Measurements from ENCODE around the gene CPEB4. TPM values are rescaled to one million over a fixed set of nuclear protein-coding genes. Genes with fewer than 3 reads are reported as not detected.

The CPEB4 gene
- total and polyA plus RNA-seq, 9 of the 15 experiments (the other 6 are each of a cell fraction or from before 2014, with no cell fraction given): 7.4 to 21.3 (median 12.4) TPM

GRCh38 chr5:173866858-173867679 lies 21.1 kb upstream of the CPEB4 start (continued):
- TF ChIP-seq ETV6 (IDR thresholded peaks at IDR 0.05; ENCODE audit: borderline replicate concordance in 1 of 2, low read depth in 2 of 2, low read length in 1 of 2) (no peak), ETV6 (CRISPR knock-in tag; IDR thresholded peaks at IDR 0.05; ENCODE audit: borderline replicate concordance) (no peak), HMG20B (CRISPR knock-in tag; IDR thresholded peaks at IDR 0.05) (no peak), HDGF (IDR thresholded peaks at IDR 0.05) (no peak), ZNF830 (CRISPR knock-in tag; IDR thresholded peaks at IDR 0.05) (no peak), ZNF140 (CRISPR knock-in tag; IDR thresholded peaks at IDR 0.05) (no peak), NBN (IDR thresholded peaks at IDR 0.05; ENCODE audit: low read depth) (no peak), POLR2A (conservative IDR thresholded peaks at IDR 0.05) (peak; percentile 87), ZNF311 (CRISPR knock-in tag; IDR thresholded peaks at IDR 0.05) (no peak), HEY1 (CRISPR knock-in tag; IDR thresholded peaks at IDR 0.05; ENCODE audit: borderline replicate concordance) (no peak), JUND (IDR thresholded peaks at IDR 0.05; ENCODE audit: borderline replicate concordance, low read depth, low read length) (no peak), JUND (tag; IDR thresholded peaks at IDR 0.05; ENCODE audit: borderline replicate concordance, low read depth, low read length) (peak; percentile 26; the same call in 1 of the 3 replicates), FOSL1 (tag; conservative IDR thresholded peaks at IDR 0.05) (no peak; the same call in 1 of the 2 replicates), ZNF695 (CRISPR knock-in tag; IDR thresholded peaks at IDR 0.05) (no peak), TCF15 (CRISPR knock-in tag; IDR thresholded peaks at IDR 0.05) (no peak), EHMT2 (IDR thresholded peaks at IDR 0.05) (no peak), ZNF436 (CRISPR knock-in tag; IDR thresholded peaks at IDR 0.05) (no peak), NR4A1 (CRISPR knock-in tag; IDR thresholded peaks at IDR 0.05) (no peak), NR4A1 (tag; IDR thresholded peaks at IDR 0.05) (no peak), TCFL5 (CRISPR knock-in tag; conservative IDR thresholded peaks at IDR 0.05) (no peak), HNRNPUL1 (IDR thresholded peaks at IDR 0.05; ENCODE audit: low read length) (no peak), HMG20A (CRISPR knock-in tag; conservative IDR thresholded peaks at IDR 0.05) (no peak), L3MBTL2 (IDR thresholded peaks at IDR 0.05) (peak; percentile 82), CHD2 (IDR thresholded peaks at IDR 0.05; ENCODE audit: low read depth, low read length) (no peak), SMAD3 (CRISPR knock-in tag; conservative IDR thresholded peaks at IDR 0.05) (no peak)
- TF ChIP-seq, protein P1, sequence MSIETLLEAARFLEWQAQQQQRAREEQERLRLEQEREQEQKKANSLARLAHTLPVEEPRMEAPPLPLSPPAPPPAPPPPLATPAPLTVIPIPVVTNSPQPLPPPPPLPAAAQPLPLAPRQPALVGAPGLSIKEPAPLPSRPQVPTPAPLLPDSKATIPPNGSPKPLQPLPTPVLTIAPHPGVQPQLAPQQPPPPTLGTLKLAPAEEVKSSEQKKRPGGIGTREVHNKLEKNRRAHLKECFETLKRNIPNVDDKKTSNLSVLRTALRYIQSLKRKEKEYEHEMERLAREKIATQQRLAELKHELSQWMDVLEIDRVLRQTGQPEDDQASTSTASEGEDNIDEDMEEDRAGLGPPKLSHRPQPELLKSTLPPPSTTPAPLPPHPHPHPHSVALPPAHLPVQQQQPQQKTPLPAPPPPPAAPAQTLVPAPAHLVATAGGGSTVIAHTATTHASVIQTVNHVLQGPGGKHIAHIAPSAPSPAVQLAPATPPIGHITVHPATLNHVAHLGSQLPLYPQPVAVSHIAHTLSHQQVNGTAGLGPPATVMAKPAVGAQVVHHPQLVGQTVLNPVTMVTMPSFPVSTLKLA (conservative IDR thresholded peaks at IDR 0.05): peak in 1 of 2 experiments; percentile 9; a peak in 1 of 4 replicates
- TF ChIP-seq, protein P2, sequence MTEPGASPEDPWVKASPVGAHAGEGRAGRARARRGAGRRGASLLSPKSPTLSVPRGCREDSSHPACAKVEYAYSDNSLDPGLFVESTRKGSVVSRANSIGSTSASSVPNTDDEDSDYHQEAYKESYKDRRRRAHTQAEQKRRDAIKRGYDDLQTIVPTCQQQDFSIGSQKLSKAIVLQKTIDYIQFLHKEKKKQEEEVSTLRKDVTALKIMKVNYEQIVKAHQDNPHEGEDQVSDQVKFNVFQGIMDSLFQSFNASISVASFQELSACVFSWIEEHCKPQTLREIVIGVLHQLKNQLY (CRISPR knock-in tag; conservative IDR thresholded peaks at IDR 0.05): no peak
- TF ChIP-seq, protein P3, sequence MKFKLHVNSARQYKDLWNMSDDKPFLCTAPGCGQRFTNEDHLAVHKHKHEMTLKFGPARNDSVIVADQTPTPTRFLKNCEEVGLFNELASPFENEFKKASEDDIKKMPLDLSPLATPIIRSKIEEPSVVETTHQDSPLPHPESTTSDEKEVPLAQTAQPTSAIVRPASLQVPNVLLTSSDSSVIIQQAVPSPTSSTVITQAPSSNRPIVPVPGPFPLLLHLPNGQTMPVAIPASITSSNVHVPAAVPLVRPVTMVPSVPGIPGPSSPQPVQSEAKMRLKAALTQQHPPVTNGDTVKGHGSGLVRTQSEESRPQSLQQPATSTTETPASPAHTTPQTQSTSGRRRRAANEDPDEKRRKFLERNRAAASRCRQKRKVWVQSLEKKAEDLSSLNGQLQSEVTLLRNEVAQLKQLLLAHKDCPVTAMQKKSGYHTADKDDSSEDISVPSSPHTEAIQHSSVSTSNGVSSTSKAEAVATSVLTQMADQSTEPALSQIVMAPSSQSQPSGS (CRISPR knock-in tag; IDR thresholded peaks at IDR 0.05): no peak
